HG03095 (cell line): Measurements from ENCODE around the gene C12orf42.
"Not testable (repeated sequence)": the region's sequence is repeated elsewhere in the genome, so short reads cannot be mapped to it uniquely, and the experiment has no call there.

Experiments used
- ATAC-seq: cut with Tn5 transposase; IDR thresholded peaks from one replicate; pipeline ENCODE4 v1.9.1; 2021; ENCODE audit warnings: moderate library complexity; ENCODE audit not compliant: unreplicated experiment

The C12orf42 gene

GRCh38 chr12:103425674-103426073, 70.1 kb downstream of the C12orf42 start:
- not testable (repeated sequence) for ATAC-seq

- ATAC-seq: not testable (repeated sequence)
Observed at GRCh38 chr12:103424849-103425586, 70.8 kb downstream of the C12orf42 start.

DNA sequence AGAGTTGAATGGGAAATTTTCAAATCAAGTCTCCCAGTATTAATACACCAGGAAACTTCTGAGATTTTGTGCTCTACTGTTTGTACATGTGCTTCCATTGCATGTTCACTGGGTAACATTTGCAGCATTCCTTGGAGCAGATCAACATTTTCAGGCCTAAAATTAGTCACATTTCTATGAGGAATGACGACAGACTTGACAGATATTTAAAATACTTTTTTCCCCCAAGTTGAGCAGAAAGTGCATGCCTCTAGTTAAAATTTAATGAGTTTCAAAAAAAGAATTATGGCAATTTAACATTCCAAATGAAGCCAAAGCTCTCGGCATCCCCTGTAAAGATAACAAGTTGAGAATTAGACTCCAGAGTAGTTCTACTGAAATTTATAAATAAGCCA, 72.3 kb downstream of the C12orf42 start:
- ATAC-seq: no peak

- ATAC-seq: no peak
Observed at GRCh38 chr12:103422746-103423515, 72.8 kb downstream of the C12orf42 start.

GRCh38 chr12:103422328-103422727, 73.4 kb downstream of the C12orf42 start:
- ATAC-seq: no peak

DNA sequence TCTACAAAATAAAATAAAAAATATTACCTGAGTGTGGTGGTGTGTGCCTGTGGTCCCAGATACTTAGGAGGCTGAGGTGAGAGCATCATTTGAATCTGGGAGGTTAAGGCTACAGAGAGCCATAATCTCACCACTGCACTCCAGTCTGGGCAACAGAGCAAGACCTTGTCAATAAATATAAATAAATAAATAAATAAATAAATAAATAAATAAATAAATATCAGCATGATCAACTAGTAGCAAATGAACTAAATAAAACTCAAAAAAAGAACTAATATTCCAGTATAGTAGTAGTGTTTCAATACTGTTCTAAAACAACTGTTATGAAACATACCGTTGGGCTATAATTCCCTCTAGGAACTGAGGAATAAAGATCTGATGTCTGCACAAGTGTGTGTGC, 74.4 kb downstream of the C12orf42 start:
- no peak for ATAC-seq

DNA sequence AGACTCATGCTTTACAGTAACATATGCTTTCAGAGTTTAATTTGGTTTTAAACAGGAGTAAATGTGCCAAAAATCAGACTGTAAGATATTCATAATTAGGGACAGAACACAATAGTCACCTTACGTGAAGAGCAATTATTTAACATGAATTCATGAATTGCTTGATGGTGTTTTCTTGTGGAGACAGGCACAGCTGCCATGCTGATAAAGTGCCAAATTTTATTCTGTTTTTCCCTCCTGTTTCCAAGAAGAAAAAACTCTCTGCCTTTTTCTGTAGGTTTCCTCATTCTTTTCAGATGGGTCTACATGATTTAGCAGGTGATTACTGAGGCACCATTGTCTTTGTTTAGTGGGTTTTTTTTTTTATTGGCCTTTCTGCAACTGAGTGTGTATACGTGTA, 80.1 kb downstream of the C12orf42 start:
- ATAC-seq: no peak

DNA sequence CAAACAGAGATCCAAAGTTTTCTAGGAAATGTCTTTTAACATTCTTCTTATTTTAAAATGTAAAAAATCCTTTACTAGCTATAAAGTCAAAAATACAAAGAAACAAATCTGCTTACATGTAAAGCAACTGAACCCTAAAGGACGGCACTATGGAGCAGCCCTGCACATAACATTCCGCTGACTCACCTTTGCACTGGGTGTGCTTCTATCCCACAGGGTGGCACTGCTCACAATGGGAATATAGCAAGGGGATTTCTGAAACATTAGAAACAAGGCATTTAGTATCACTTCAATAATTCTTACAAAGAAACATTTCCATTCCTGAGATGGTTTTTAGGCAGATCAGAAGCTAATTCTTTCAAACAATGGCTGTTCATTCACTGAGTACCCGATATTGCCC, 94.3 kb downstream of the C12orf42 start:
- ATAC-seq: no peak

- no peak for ATAC-seq
Observed at GRCh38 chr12:103399986-103400385, 95.8 kb downstream of the C12orf42 start.

- no peak for ATAC-seq
Observed at GRCh38 chr12:103397536-103397935, 98.2 kb downstream of the C12orf42 start.

DNA sequence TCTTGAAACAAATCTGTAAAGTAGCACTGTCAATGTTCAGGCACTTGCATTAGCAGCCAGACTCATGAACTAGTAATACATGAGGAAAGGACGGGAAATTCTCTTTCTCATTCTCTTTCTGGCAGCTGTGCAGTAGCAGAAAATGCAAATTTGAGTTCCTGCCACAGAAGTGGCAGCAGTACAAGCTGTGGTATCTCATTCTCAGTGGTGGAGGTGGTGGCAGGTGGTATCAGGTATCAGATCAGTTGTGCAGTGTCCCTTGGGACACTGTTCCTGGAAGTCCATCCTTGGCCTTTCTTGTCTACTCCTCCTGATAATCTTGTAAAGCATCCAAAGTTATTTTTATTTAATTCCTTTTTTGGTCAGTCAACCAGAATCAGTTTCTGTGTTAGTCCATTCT, 103.0 kb downstream of the C12orf42 start:
- ATAC-seq: peak; percentile 89

DNA sequence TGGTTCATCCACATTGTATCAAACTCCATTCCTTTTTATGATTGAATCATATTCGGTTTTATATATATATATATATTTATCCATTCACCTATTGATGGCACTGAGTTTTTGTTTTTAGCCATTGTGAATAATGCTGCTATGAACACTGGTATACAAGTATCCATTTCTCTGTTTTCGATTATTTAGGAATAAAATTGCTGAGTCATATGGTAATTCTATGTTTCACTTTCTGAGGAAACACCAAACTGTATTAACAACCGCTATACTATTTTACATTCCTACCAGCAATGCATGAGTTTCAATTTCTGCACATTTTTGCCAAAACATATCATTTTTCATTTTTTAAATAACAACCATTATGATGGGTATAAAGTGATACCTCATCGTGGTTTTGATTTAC, 104.7 kb downstream of the C12orf42 start:
- no peak for ATAC-seq

- ATAC-seq: no peak
Observed at GRCh38 chr12:103387385-103387784, 108.4 kb downstream of the C12orf42 start.

GRCh38 chr12:103386451-103386850, 109.3 kb downstream of the C12orf42 start:
- no peak for ATAC-seq

GRCh38 chr12:103382736-103383346, 112.9 kb downstream of the C12orf42 start:
- ATAC-seq: no peak

DNA sequence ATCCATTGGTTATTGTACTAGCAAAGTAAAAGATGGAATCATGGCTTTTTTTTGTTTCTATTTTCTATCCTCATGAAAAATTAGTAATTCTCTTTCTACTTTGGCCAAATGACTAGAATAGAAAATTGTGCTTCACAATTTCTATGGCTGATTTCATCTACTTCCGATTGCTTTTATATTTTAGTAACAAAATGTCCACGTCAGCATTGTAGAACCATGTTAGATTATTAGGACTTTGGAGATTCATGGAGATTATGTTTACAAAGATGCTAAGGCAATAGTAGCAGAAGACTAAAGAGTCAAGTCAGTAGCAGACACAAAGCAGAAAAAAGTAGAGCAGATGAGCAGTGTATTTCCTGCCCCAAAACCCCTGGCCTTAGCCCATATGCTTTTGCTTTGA, 113.6 kb downstream of the C12orf42 start:
- ATAC-seq: no peak

DNA sequence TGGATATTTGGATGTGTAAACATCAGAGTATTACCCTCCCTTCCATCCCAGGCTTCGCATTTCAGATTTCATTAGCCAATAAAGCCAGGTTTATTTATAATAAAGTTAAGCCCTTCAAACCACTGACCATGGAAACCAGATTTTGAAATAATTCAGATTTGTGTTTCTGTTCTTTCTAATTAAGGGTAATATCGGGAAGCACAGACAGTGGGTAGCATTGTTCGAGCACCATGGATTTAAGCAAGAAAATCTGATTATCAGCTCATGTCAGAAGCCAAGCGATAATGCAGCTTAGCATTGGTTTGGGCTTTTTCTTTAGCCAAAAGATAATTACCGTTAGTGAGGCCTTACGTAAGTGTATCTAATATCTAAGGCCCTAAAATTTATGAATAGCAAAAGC, 116.1 kb downstream of the C12orf42 start:
- ATAC-seq: no peak

GRCh38 chr12:103373088-103373523, 122.7 kb downstream of the C12orf42 start:
- ATAC-seq: no peak

DNA sequence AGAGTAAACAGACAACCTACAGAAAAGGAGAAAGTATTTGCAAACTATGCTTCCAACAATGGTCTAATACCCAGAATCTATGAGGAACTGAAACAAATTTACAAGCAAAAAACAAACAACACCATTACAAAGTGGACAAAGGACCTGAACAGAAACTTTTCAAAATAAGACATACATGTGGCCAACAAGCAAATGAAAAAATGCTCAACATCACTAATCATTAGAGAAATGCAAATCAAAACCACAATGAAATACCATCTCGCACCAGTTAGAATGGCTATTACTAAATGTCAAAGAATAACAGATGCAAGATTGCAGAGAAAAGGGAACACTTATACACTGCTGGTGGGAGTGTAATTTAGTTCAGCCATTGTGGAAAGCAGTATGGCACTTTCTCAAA, 125.8 kb downstream of the C12orf42 start:
- ATAC-seq: peak; percentile 78

DNA sequence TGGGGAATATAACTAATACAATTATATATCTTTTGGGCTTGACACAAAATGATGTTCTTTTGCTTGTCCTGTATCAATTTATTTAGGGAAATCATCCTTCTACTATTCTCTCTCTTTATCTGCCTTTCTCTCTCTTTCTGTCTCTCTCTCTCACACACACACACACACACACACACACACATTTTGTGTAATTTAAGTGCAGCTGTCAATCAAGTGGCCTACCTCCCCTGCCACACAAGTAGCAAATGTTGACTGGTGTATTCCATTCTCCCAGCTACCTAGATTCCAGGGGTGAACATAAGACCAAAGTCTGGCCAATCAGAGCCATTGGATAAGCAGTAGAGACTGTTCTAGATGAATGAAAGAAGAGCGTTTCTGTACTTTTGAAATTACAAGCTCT, 127.6 kb downstream of the C12orf42 start:
- ATAC-seq: no peak

DNA sequence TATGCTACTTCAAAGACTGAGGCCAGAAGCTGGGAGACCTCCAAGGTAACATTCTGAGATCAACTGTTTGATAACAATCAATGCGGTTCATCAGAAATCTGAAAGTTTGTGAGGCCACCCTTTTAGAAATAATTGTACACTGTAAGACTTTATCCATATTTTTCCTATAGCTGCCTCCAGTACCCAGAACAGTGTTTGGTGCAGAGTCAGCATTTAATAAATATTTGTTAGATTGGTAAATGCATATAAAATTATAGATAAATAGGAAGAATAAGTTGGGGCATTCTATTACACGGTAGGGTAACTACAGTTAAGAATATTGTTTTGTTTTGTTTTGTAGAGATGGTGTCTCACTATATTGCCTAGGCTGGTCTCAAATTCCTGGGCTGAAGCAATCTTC, 141.4 kb downstream of the C12orf42 start:
- no peak for ATAC-seq

DNA sequence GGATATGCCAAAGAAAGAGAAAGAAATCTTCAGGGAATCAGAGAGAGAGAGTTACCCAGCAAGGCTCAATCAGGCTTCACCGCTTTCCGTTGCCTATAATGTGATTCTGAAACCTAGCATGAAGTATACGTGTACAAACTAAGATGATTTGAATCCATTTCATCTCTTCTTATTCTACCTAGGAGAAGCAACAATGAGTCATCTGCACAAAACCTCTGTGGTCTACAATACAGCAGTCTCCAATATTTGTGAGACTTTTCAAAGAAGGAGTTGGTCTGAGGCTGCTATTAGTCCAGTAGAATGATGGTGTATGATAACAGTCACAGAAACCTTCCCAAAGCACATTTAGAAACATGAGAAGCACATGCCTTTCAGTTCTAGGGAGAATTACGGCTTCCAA, 141.9 kb downstream of the C12orf42 start:
- ATAC-seq: no peak
